ENCODE measurements around the gene GAST. TPM values are rescaled to one million over a fixed set of nuclear protein-coding genes. Genes with fewer than 3 reads are reported as not detected.

Gene GAST
- total and polyA plus RNA-seq, 10 of the 15 experiments (the other 5 are each of a cell fraction or from before 2014, with no cell fraction given), result not detected

DNA sequence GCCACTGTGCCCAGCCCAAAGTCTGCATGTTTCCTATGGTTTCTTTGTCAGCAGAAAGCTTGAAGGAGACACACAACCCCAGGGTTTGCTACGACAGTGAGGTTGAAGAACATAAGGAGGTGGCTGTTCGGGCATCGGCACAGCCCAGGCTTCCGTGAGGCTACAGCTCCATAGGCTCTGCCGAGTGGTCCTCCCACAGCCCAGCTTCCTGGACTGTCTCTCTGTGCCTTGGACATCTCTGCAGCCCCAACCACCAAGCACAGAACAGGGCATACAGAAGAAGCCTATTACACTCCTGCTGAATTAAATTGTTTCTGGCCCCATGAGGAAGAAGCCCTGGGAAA lies 25.5 kb downstream of the GAST start (continued):
- TF ChIP-seq ASH2L (IDR thresholded peaks at IDR 0.05; ENCODE audit: borderline replicate concordance, low read depth) (no peak), PBX3 (IDR thresholded peaks at IDR 0.05; ENCODE audit: insufficient replicate concordance, low read depth, low read length) (no peak)

- Histone ChIP-seq H3K4me3 (no peak overlapping the region), H3K27ac (ENCODE audit: control insufficient read depth, insufficient read depth) (no peak overlapping the region), H3K27me3 (replicated peaks in 1 of 2; ENCODE audit: control insufficient read depth in 2 of 2, insufficient read depth in 2 of 2, low read length in 1 of 2) (peaks cover 8% of the 10 kb centered on the region in 2 experiments; a peak in 3 of 4 replicates), H2AFZ (ENCODE audit: control insufficient read depth, low read depth, low read length) (peak overlapping the region; percentile 99), H3K79me2 (ENCODE audit: control insufficient read depth, insufficient read depth, low read length) (no peaks in the 10 kb centered on the region), H3K9ac (ENCODE audit: control insufficient read depth, insufficient read depth, low read length) (no peak overlapping the region; the same call in 1 of the 2 replicates), H3K9me3 (replicated peaks; ENCODE audit: control insufficient read depth, insufficient read depth, low read length) (no peaks in the 10 kb centered on the region), H4K20me1 (ENCODE audit: control insufficient read depth, insufficient read depth) (no peaks in the 10 kb centered on the region), H3K4me1 (ENCODE audit: control insufficient read depth, insufficient read depth, low read length) (peaks cover 3% of the 10 kb centered on the region; the same call in 1 of the 2 replicates), H3K4me2 (ENCODE audit: control insufficient read depth, insufficient read depth) (no peak overlapping the region), H3K36me3 (ENCODE audit: control insufficient read depth in 2 of 2, insufficient read depth in 2 of 2, low read length in 1 of 2) (no peaks in the 10 kb centered on the region)
- whole genome bisulfite sequencing (ENCODE audit: insufficient coverage, insufficient replicate concordance, low lambda C conversion rate, missing lambda C conversion rate), result 15% methylated on average over 10 of the region's 10 CpGs
- in situ Hi-C loops (cut with MboI) (no loop called here), intact Hi-C loops (cut with micrococcal nuclease; ENCODE audit: unreplicated experiment) (loop anchor here (1.0 kb wide), 3 partner anchors 63 to 221 kb away; no protein-coding TSS in a partner anchor)
- ATAC-seq, result peak; percentile 99
- ChIA-PET CTCF (interaction anchor here (0.6 to 3.2 kb wide), 18 partner anchors 7 to 378 kb away, joined by 3 to 25 read pairs (median 4); partner anchors contain the start of gene JUP), SMC1A (ENCODE audit: uncharacterized antibody, unreplicated experiment) (interaction anchor here (1.3 to 1.4 kb wide), 3 partner anchors 62 to 70 kb away, joined by 3 to 9 read pairs (median 4); no protein-coding TSS in a partner anchor), POLR2A (no interaction called here), RAD21 (ENCODE audit: unreplicated experiment) (interaction anchor here (1.2 to 2.2 kb wide), 5 partner anchors 48 to 62 kb away, joined by 3 to 12 read pairs (median 4); partner anchors contain the start of gene JUP)
- no TSS peak for BruUV-seq (replicated peaks)
- FAIRE-seq, result peak; percentile 99
- peak; percentile 44 for DNase-seq (ENCODE audit: low read depth, low spot score)
- TF ChIP-seq MYC (IDR thresholded peaks at IDR 0.05; ENCODE audit: insufficient read depth, insufficient read length, insufficient replicate concordance, low read length, severe bottlenecking) (no peak), YY1 (IDR thresholded peaks at IDR 0.05; ENCODE audit: low read depth, low read length) (peak; percentile 91), IKZF1 (conservative IDR thresholded peaks at IDR 0.05) (0 out of 2 replicates have a peak, but pooled peaks have one; percentile 38), SREBF2 (IDR thresholded peaks at IDR 0.05; ENCODE audit: low read length) (no peak), RBBP5 (conservative IDR thresholded peaks at IDR 0.05) (no peak), SMAD5 (IDR thresholded peaks at IDR 0.05; ENCODE audit: low read depth) (no peak), RELA (IDR thresholded peaks at IDR 0.05; ENCODE audit: borderline replicate concordance, partially characterized antibody) (no peak), SMC3 (IDR thresholded peaks at IDR 0.05; ENCODE audit: borderline replicate concordance, low read length) (peak; percentile 98), USF1 (IDR thresholded peaks at IDR 0.05; ENCODE audit: borderline replicate concordance, extremely low read length, insufficient read depth, low read depth, low read length) (peak; percentile 34), MAX (IDR thresholded peaks at IDR 0.05; ENCODE audit: low read depth, low read length) (peak; percentile 74), BHLHE40 (IDR thresholded peaks at IDR 0.05; ENCODE audit: borderline replicate concordance in 1 of 2, low read depth in 2 of 2, low read length in 1 of 2) (peak in 1 of 2 experiments; percentile 41; a peak in 1 of 4 replicates), MEF2A (IDR thresholded peaks at IDR 0.05; ENCODE audit: insufficient read depth, low read depth, low read length) (no peak), BRCA1 (IDR thresholded peaks at IDR 0.05; ENCODE audit: low read depth, low read length) (no peak), RAD21 (IDR thresholded peaks at IDR 0.05; ENCODE audit: insufficient read depth, low read depth, low read length) (peak; percentile 97)
- TF ChIP-seq, protein P1, sequence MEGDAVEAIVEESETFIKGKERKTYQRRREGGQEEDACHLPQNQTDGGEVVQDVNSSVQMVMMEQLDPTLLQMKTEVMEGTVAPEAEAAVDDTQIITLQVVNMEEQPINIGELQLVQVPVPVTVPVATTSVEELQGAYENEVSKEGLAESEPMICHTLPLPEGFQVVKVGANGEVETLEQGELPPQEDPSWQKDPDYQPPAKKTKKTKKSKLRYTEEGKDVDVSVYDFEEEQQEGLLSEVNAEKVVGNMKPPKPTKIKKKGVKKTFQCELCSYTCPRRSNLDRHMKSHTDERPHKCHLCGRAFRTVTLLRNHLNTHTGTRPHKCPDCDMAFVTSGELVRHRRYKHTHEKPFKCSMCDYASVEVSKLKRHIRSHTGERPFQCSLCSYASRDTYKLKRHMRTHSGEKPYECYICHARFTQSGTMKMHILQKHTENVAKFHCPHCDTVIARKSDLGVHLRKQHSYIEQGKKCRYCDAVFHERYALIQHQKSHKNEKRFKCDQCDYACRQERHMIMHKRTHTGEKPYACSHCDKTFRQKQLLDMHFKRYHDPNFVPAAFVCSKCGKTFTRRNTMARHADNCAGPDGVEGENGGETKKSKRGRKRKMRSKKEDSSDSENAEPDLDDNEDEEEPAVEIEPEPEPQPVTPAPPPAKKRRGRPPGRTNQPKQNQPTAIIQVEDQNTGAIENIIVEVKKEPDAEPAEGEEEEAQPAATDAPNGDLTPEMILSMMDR (IDR thresholded peaks at IDR 0.05 in 2 of 3, conservative IDR thresholded peaks at IDR 0.05 in 1 of 3; ENCODE audit: control insufficient read depth in 2 of 3, extremely low read depth in 1 of 3, insufficient read depth in 1 of 3, low read depth in 3 of 3, low read length in 3 of 3), result peak; percentile 97 to 98 (median 97); a peak in 5 of 6 replicates
Measured at GRCh38 chr17:41738077-41738800, 26.1 kb downstream of the GAST start.

All from GM12878 (cell line).